Measurements from ENCODE around the gene KIFC1.

- no peak for TF ChIP-seq CTCF (IDR thresholded peaks at IDR 0.05)
- no peak for TF ChIP-seq EZH2 (IDR thresholded peaks at IDR 0.05)
- no peak for TF ChIP-seq EZH2phosphoT487 (IDR thresholded peaks at IDR 0.05)
These were observed 32.2 kb downstream of the KIFC1 start for GRCh38 chr6:33423777-33424176.
